ENCODE results near the gene NMNAT2. TPM values are rescaled to one million over a fixed set of nuclear protein-coding genes. Genes with fewer than 3 reads are reported as not detected.

Gene NMNAT2
- total RNA-seq, 1 experiment from 2014 or later, result 0.39 TPM

- DNase-seq (ENCODE audit: low read depth, low spot score), result no peak
- ChIA-PET POLR2A (no interaction called here), CTCF (no interaction called here)
- Histone ChIP-seq H3K27ac (ENCODE audit: low read length) (no peak overlapping the region), H3K4me1 (ENCODE audit: control insufficient read depth, insufficient read depth, low read length) (no peaks in the 10 kb centered on the region), H3K4me3 (ENCODE audit: low read depth in 2 of 2, low read length in 2 of 2) (no peak overlapping the region), H3K9me3 (ENCODE audit: control insufficient read depth, insufficient read depth, low read depth, low read length) (no peaks in the 10 kb centered on the region), H3K27me3 (ENCODE audit: control insufficient read depth, insufficient read depth, low read length) (no peaks in the 10 kb centered on the region), H3K36me3 (ENCODE audit: control insufficient read depth, insufficient read depth, low read length) (no peaks in the 10 kb centered on the region)
- intact Hi-C loops (cut with micrococcal nuclease; ENCODE audit: unreplicated experiment) (no loop called here), in situ Hi-C loops (cut with HindIII; ENCODE audit: low pct_unique_long_range_greater_than_20kb, low sequenced_read_pairs) (no loop called here)
- no peak for ATAC-seq
- no TSS peak for BruUV-seq (replicated peaks)
- TF ChIP-seq SIN3A (IDR thresholded peaks at IDR 0.05; ENCODE audit: borderline replicate concordance, insufficient read depth, low read depth, low read length) (no peak), TCF7L2 (IDR thresholded peaks at IDR 0.05; ENCODE audit: low read depth, low read length) (no peak), REST (IDR thresholded peaks at IDR 0.05; ENCODE audit: insufficient read depth in 1 of 2, low read depth in 2 of 2, low read length in 1 of 2) (no peak), POLR2AphosphoS5 (IDR thresholded peaks at IDR 0.05; ENCODE audit: low read depth, low read length) (no peak), CTCF (IDR thresholded peaks at IDR 0.05) (no peak)
Measured at GRCh38 chr1:183243161-183244050, 174.8 kb downstream of the NMNAT2 start.

GRCh38 chr1:183242556-183242955, 175.6 kb downstream of the NMNAT2 start:
- intact Hi-C loops (cut with micrococcal nuclease; ENCODE audit: unreplicated experiment), result no loop called here
- no peaks in the 10 kb centered on the region for H3K4me1 ChIP-seq (ENCODE audit: control insufficient read depth, insufficient read depth, low read length)
- ATAC-seq, result no peak
- ChIA-PET CTCF (interaction anchor here (0.6 kb wide), 1 partner anchor 393 kb away, joined by 3 read pairs; the partner anchor contains the start of gene ARPC5), POLR2A (no interaction called here)
- BruUV-seq (replicated peaks), result no TSS peak
- TF ChIP-seq SIN3A (IDR thresholded peaks at IDR 0.05; ENCODE audit: borderline replicate concordance, insufficient read depth, low read depth, low read length), result no peak
- TF ChIP-seq REST (IDR thresholded peaks at IDR 0.05; ENCODE audit: insufficient read depth in 1 of 2, low read depth in 2 of 2, low read length in 1 of 2), result no peak
- TF ChIP-seq TCF7L2 (IDR thresholded peaks at IDR 0.05; ENCODE audit: low read depth, low read length), result no peak
- no peak for TF ChIP-seq CTCF (IDR thresholded peaks at IDR 0.05)
- TF ChIP-seq POLR2AphosphoS5 (IDR thresholded peaks at IDR 0.05; ENCODE audit: low read depth, low read length), result no peak
- no peaks in the 10 kb centered on the region for H3K27me3 ChIP-seq (ENCODE audit: control insufficient read depth, insufficient read depth, low read length)
- in situ Hi-C loops (cut with HindIII; ENCODE audit: low pct_unique_long_range_greater_than_20kb, low sequenced_read_pairs), result no loop called here
- H3K4me3 ChIP-seq (ENCODE audit: low read depth in 2 of 2, low read length in 2 of 2), result no peak overlapping the region
- no peak overlapping the region for H3K27ac ChIP-seq (ENCODE audit: low read length)
- H3K36me3 ChIP-seq (ENCODE audit: control insufficient read depth, insufficient read depth, low read length), result no peaks in the 10 kb centered on the region
- DNase-seq (ENCODE audit: low read depth, low spot score), result no peak
- H3K9me3 ChIP-seq (ENCODE audit: control insufficient read depth, insufficient read depth, low read depth, low read length), result no peaks in the 10 kb centered on the region

All from Panc1 (cell line).